Measurements from ENCODE around the gene TINAGL1.

GRCh38 chr1:31627930-31628559 lies 51.7 kb downstream of the TINAGL1 start:
- TF ChIP-seq CTCF (IDR thresholded peaks at IDR 0.05 in 8 of 11, conservative IDR thresholded peaks at IDR 0.05 in 3 of 11) (no peak), POLR2A (IDR thresholded peaks at IDR 0.05) (no peak), POLR2AphosphoS5 (IDR thresholded peaks at IDR 0.05) (no peak)

Measured in spleen (tissue), 7 donors.